ENCODE results near the gene DNAJA4. TPM values are rescaled to one million over a fixed set of nuclear protein-coding genes. Genes with fewer than 3 reads are reported as not detected.

DNAJA4 gene
- total and polyA plus RNA-seq, 10 donors = 6.0 to 51.7 (median 14.8) TPM

GRCh38 chr15:78316283-78317083 lies 52.1 kb downstream of the DNAJA4 start:
- Histone ChIP-seq H3K4me3 (no peak overlapping the region), H3K27ac (no peak overlapping the region), H3K36me3 (no peaks in the 10 kb centered on the region), H3K27me3 (replicated peaks in 1 of 7) (no peaks in the 10 kb centered on the region), H3K4me1 (no peaks in the 10 kb centered on the region), H3K9me3 (no peaks in the 10 kb centered on the region)
- intact Hi-C loops (cut with DNase I; ENCODE audit: low total_unique reads) = no loop called here
- peak; percentile 47 for DNase-seq
- 79 to 90% (median 81%) methylated on average over 16 to 17 of the region's 17 CpGs for WGBS, 5 donors
- TF ChIP-seq POLR2AphosphoS5 (IDR thresholded peaks at IDR 0.05) (no peak), CTCF (IDR thresholded peaks at IDR 0.05 in 8 of 11, conservative IDR thresholded peaks at IDR 0.05 in 3 of 11) (no peak), POLR2A (IDR thresholded peaks at IDR 0.05) (no peak)

GRCh38 chr15:78317145-78317836 lies 52.9 kb downstream of the DNAJA4 start:
- peaks cover 0 to 7% (median 0%) of the 10 kb centered on the region in 6 donors for H3K4me1 ChIP-seq
- intact Hi-C loops (cut with DNase I; ENCODE audit: low total_unique reads) = no loop called here
- 91 to 94% (median 93%) methylated on average over 8 of the region's 8 CpGs for WGBS, 5 donors
- H3K36me3 ChIP-seq = no peaks in the 10 kb centered on the region
- H3K9me3 ChIP-seq = no peaks in the 10 kb centered on the region
- TF ChIP-seq CTCF (IDR thresholded peaks at IDR 0.05 in 8 of 11, conservative IDR thresholded peaks at IDR 0.05 in 3 of 11) (no peak), POLR2A (IDR thresholded peaks at IDR 0.05) (no peak), POLR2AphosphoS5 (IDR thresholded peaks at IDR 0.05) (no peak)
- no peak overlapping the region for H3K27ac ChIP-seq
- DNase-seq = peak; percentile 27
- no peaks in the 10 kb centered on the region for H3K27me3 ChIP-seq (replicated peaks in 1 of 7)
- no peak overlapping the region for H3K4me3 ChIP-seq

- Histone ChIP-seq H3K27me3 (replicated peaks in 1 of 7) (peaks cover 0 to 3% (median 0%) of the 10 kb centered on the region in 7 donors), H3K4me3 (no peak overlapping the region), H3K36me3 (no peaks in the 10 kb centered on the region), H3K27ac (no peak overlapping the region), H3K4me1 (peaks cover 0 to 18% (median 0%) of the 10 kb centered on the region in 6 donors), H3K9me3 (no peaks in the 10 kb centered on the region)
- TF ChIP-seq POLR2AphosphoS5 (IDR thresholded peaks at IDR 0.05) (no peak), POLR2A (IDR thresholded peaks at IDR 0.05) (no peak), CTCF (IDR thresholded peaks at IDR 0.05 in 8 of 11, conservative IDR thresholded peaks at IDR 0.05 in 3 of 11) (no peak)
- peak; percentile 58 for DNase-seq
- intact Hi-C loops (cut with DNase I; ENCODE audit: low total_unique reads) = no loop called here
- 67 to 76% (median 70%) methylated on average over 9 to 10 of the region's 10 CpGs for WGBS, 5 donors
Measured at GRCh38 chr15:78319588-78319987, 55.2 kb downstream of the DNAJA4 start.

GRCh38 chr15:78320183-78320582 lies 55.8 kb downstream of the DNAJA4 start:
- H3K27me3 ChIP-seq (replicated peaks in 1 of 7) = peaks cover 0 to 3% (median 0%) of the 10 kb centered on the region in 7 donors
- no peak overlapping the region for H3K4me3 ChIP-seq
- peak; percentile 42 for DNase-seq
- H3K27ac ChIP-seq = no peak overlapping the region
- peaks cover 0 to 18% (median 0%) of the 10 kb centered on the region in 6 donors for H3K4me1 ChIP-seq
- H3K36me3 ChIP-seq = no peaks in the 10 kb centered on the region
- no peak for TF ChIP-seq POLR2AphosphoS5 (IDR thresholded peaks at IDR 0.05)
- intact Hi-C loops (cut with DNase I; ENCODE audit: low total_unique reads) = no loop called here
- H3K9me3 ChIP-seq = no peaks in the 10 kb centered on the region
- 92 to 98% (median 95%) methylated on average over 5 of the region's 5 CpGs for WGBS, 5 donors
